HK-2 (cell line): ENCODE results near the gene CD79A.

ENCODE experiments used
- DNase-seq: peaks from one replicate; pipeline ENCODE4 v3.0.0-alpha.2; 2018; ENCODE audit not compliant: unreplicated experiment

The CD79A gene

GRCh38 chr19:41876847-41877832 is at the start of gene CD79A:
Gene CD79A, plus strand, starts transcription at chr19:41877279. Its CDS starts 26 bp downstream, at chr19:41877305.
- no peak for DNase-seq

- DNase-seq = no peak
Measured at GRCh38 chr19:41837981-41838708, 38.9 kb upstream of the CD79A start.

GRCh38 chr19:41839211-41839610 is 37.9 kb upstream of the CD79A start:
- DNase-seq = no peak

- no peak for DNase-seq
Measured at GRCh38 chr19:41843371-41843770, 33.7 kb upstream of the CD79A start.

- no peak for DNase-seq
Measured at GRCh38 chr19:41844601-41845000, 32.5 kb upstream of the CD79A start, which contains the start of gene LYPD4. Gene LYPD4, minus strand, starts transcription at chr19:41844683. Its CDS starts 5,398 bp downstream, at chr19:41839285.

GRCh38 chr19:41845001-41845050 is 32.3 kb upstream of the CD79A start, which contains the start of gene DMRTC2:
Gene DMRTC2, plus strand, starts transcription at chr19:41845042. Its CDS starts 2,387 bp downstream, at chr19:41847429.
- DNase-seq = no peak

- no peak for DNase-seq
Measured at GRCh38 chr19:41845051-41845590, 32.0 kb upstream of the CD79A start.

GRCh38 chr19:41847351-41848105 is 29.6 kb upstream of the CD79A start:
- no peak for DNase-seq

- no peak for DNase-seq
Measured at GRCh38 chr19:41848666-41849065, 28.4 kb upstream of the CD79A start.

GRCh38 chr19:41849067-41849466 is 28.0 kb upstream of the CD79A start:
- no peak for DNase-seq

GRCh38 chr19:41850381-41850780 is 26.7 kb upstream of the CD79A start:
- no peak for DNase-seq

GRCh38 chr19:41851456-41851855 is 25.6 kb upstream of the CD79A start:
- DNase-seq = no peak

- no peak for DNase-seq
Measured at GRCh38 chr19:41853344-41853743, 23.7 kb upstream of the CD79A start.

- no peak for DNase-seq
Measured at GRCh38 chr19:41853768-41854167, 23.3 kb upstream of the CD79A start.

GRCh38 chr19:41859213-41859617 is 17.9 kb upstream of the CD79A start:
- DNase-seq = no peak

GRCh38 chr19:41859618-41860418 is 17.3 kb upstream of the CD79A start, which contains the start of gene RPS19:
Gene RPS19, plus strand, starts transcription at chr19:41860255. Its CDS starts 520 bp downstream, at chr19:41860775.
- peak; percentile 98 for DNase-seq

- peak; percentile 35 for DNase-seq
Measured at GRCh38 chr19:41860419-41861115, 16.5 kb upstream of the CD79A start.

GRCh38 chr19:41861116-41861768 is 15.8 kb upstream of the CD79A start:
- no peak for DNase-seq

GRCh38 chr19:41861846-41862245 is 15.2 kb upstream of the CD79A start:
- no peak for DNase-seq

- no peak for DNase-seq
Measured at GRCh38 chr19:41862445-41862986, 14.6 kb upstream of the CD79A start.
